HCT116 (cell line): ENCODE measurements around the gene ERMAP.

ENCODE experiments used
- EZH2phosphoT487 ChIP-seq: fragments of 200-600 bp; IDR thresholded peaks from 2 replicates; pipeline ENCODE4 v1.6.1; 2018; ENCODE audit warnings: antibody characterized with exemption, borderline replicate concordance
- POLR2AphosphoS5 ChIP-seq: IDR thresholded peaks from 2 replicates; pipeline ENCODE4 v1.6.1; 2011; ENCODE audit warnings: mild to moderate bottlenecking, low read depth, low read length, moderate library complexity
- SP1 ChIP-seq: IDR thresholded peaks from 2 replicates; pipeline ENCODE4 v1.6.1; 2012; ENCODE audit warnings: low read depth
- TF ChIP-seq, protein P1 (sequence below), 3 experiments: fragments of 200-600 bp in 1 of 3; sonication (generic) in 1 of 3; IDR thresholded peaks in 2 of 3; conservative IDR thresholded peaks in 1 of 3; 2 replicates each; pipeline ENCODE4 v1.5.1; 2012 to 2017; ENCODE audit warnings: low read depth in 2 of 3, low read length in 2 of 3, antibody characterized with exemption in 1 of 3, borderline replicate concordance in 1 of 3, control low read depth in 1 of 3, mild to moderate bottlenecking in 1 of 3, mixed read lengths in 1 of 3, mixed run types in 1 of 3, moderate library complexity in 1 of 3; ENCODE audit not compliant: insufficient read depth in 1 of 3

DNA sequence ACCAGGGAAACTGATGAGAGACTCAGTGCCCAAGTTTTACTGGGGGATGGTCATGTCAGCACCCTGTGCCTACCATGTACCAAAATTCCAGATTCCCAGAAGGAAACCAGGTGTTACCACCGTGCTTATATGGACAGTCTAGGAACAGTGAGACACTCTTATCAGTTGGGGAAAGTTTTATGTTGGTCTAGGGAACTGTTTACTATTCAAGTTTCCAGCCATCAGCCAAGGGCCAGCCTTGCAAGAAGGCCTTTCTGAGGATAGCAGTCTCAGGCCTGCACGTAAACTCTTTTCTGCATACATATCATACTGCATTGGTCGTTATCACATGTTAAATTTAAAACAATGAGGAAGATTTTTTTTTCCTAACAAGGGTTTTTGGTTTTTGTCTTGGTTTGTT is 19.5 kb upstream of the ERMAP start:
- TF ChIP-seq EZH2phosphoT487 (no peak), SP1 (no peak), POLR2AphosphoS5 (no peak)
- TF ChIP-seq, protein P1, sequence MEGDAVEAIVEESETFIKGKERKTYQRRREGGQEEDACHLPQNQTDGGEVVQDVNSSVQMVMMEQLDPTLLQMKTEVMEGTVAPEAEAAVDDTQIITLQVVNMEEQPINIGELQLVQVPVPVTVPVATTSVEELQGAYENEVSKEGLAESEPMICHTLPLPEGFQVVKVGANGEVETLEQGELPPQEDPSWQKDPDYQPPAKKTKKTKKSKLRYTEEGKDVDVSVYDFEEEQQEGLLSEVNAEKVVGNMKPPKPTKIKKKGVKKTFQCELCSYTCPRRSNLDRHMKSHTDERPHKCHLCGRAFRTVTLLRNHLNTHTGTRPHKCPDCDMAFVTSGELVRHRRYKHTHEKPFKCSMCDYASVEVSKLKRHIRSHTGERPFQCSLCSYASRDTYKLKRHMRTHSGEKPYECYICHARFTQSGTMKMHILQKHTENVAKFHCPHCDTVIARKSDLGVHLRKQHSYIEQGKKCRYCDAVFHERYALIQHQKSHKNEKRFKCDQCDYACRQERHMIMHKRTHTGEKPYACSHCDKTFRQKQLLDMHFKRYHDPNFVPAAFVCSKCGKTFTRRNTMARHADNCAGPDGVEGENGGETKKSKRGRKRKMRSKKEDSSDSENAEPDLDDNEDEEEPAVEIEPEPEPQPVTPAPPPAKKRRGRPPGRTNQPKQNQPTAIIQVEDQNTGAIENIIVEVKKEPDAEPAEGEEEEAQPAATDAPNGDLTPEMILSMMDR (IDR thresholded peaks at IDR 0.05 in 2 of 3, conservative IDR thresholded peaks at IDR 0.05 in 1 of 3; ENCODE audit: borderline replicate concordance in 1 of 3, insufficient read depth in 1 of 3, low read depth in 2 of 3, low read length in 2 of 3), result no peak
